ENCODE data around the gene SYT7. TPM values are rescaled to one million over a fixed set of nuclear protein-coding genes. Genes with fewer than 3 reads are reported as not detected.

SYT7 gene
- total and polyA plus RNA-seq, 2 of the 4 experiments (the other 2 are of a cell fraction) = under 0.01 to 0.19 TPM

DNA sequence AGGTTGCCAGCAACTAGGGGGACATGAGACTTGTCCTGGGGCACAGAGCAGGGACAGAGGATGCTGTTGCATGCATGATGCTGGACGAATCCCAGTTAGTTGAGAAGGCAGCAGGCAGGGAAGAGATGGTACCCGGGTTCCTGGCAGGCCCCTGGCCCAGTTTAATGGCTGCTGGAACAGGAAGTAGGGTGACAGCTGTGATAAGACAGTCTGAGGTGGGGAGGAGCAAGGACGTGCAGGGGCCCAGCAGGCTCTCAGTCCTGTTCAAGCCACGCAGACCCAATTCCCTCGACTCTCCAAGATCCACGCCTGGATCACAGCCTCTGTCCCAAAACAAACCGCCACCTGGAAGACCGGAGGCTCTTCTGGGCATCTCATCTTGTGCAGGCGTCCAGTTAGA, 40.3 kb downstream of the SYT7 start:
- peak overlapping the region; percentile 15; the same call in 1 of the 2 replicates for H3K23ac ChIP-seq (ENCODE audit: low read depth, low read length)
- H3K4me2 ChIP-seq (ENCODE audit: low read depth, low read length) = no peak overlapping the region
- intact Hi-C loops (cut with micrococcal nuclease) = no loop called here
- H4K20me1 ChIP-seq (ENCODE audit: insufficient read depth, low read length) = no peaks in the 10 kb centered on the region
- no peak overlapping the region for H3K18ac ChIP-seq (ENCODE audit: low read depth, low read length)
- no peak for TF ChIP-seq NFE2L2 (IDR thresholded peaks at IDR 0.05; ENCODE audit: low read depth, low read length)
- TF ChIP-seq MAFK (IDR thresholded peaks at IDR 0.05; ENCODE audit: low read depth, low read length) = no peak
- TF ChIP-seq BHLHE40 (IDR thresholded peaks at IDR 0.05; ENCODE audit: low read depth, low read length) = no peak
- TF ChIP-seq SMC3 (IDR thresholded peaks at IDR 0.05; ENCODE audit: low read depth, low read length) = no peak
- TF ChIP-seq RFX5 (IDR thresholded peaks at IDR 0.05; ENCODE audit: low read depth, low read length) = no peak
- TF ChIP-seq CEBPB (IDR thresholded peaks at IDR 0.05; ENCODE audit: low read depth, low read length) = no peak
- no peak for TF ChIP-seq CHD1 (IDR thresholded peaks at IDR 0.05; ENCODE audit: low read depth, low read length)
- TF ChIP-seq POLR2A (IDR thresholded peaks at IDR 0.05; ENCODE audit: low read depth, low read length) = no peak
- TF ChIP-seq, protein P1, sequence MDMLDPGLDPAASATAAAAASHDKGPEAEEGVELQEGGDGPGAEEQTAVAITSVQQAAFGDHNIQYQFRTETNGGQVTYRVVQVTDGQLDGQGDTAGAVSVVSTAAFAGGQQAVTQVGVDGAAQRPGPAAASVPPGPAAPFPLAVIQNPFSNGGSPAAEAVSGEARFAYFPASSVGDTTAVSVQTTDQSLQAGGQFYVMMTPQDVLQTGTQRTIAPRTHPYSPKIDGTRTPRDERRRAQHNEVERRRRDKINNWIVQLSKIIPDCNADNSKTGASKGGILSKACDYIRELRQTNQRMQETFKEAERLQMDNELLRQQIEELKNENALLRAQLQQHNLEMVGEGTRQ (IDR thresholded peaks at IDR 0.05; ENCODE audit: low read depth, low read length) = no peak
- TF ChIP-seq RCOR1 (IDR thresholded peaks at IDR 0.05; ENCODE audit: insufficient replicate concordance, low read length) = no peak
- TF ChIP-seq, protein P2, sequence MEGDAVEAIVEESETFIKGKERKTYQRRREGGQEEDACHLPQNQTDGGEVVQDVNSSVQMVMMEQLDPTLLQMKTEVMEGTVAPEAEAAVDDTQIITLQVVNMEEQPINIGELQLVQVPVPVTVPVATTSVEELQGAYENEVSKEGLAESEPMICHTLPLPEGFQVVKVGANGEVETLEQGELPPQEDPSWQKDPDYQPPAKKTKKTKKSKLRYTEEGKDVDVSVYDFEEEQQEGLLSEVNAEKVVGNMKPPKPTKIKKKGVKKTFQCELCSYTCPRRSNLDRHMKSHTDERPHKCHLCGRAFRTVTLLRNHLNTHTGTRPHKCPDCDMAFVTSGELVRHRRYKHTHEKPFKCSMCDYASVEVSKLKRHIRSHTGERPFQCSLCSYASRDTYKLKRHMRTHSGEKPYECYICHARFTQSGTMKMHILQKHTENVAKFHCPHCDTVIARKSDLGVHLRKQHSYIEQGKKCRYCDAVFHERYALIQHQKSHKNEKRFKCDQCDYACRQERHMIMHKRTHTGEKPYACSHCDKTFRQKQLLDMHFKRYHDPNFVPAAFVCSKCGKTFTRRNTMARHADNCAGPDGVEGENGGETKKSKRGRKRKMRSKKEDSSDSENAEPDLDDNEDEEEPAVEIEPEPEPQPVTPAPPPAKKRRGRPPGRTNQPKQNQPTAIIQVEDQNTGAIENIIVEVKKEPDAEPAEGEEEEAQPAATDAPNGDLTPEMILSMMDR (conservative IDR thresholded peaks at IDR 0.05; ENCODE audit: low read depth, low read length) = no peak
- TF ChIP-seq FOS (IDR thresholded peaks at IDR 0.05; ENCODE audit: low read depth, low read length) = no peak
- TF ChIP-seq RAD21 (IDR thresholded peaks at IDR 0.05; ENCODE audit: low read length) = no peak
- TF ChIP-seq MXI1 (IDR thresholded peaks at IDR 0.05; ENCODE audit: borderline replicate concordance, low read depth, low read length) = no peak
- no peak for TF ChIP-seq MAZ (IDR thresholded peaks at IDR 0.05; ENCODE audit: borderline replicate concordance, low read depth, low read length)
- TF ChIP-seq, protein P3, sequence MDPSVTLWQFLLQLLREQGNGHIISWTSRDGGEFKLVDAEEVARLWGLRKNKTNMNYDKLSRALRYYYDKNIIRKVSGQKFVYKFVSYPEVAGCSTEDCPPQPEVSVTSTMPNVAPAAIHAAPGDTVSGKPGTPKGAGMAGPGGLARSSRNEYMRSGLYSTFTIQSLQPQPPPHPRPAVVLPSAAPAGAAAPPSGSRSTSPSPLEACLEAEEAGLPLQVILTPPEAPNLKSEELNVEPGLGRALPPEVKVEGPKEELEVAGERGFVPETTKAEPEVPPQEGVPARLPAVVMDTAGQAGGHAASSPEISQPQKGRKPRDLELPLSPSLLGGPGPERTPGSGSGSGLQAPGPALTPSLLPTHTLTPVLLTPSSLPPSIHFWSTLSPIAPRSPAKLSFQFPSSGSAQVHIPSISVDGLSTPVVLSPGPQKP (IDR thresholded peaks at IDR 0.05; ENCODE audit: borderline replicate concordance, low read depth, low read length) = no peak
- no TSS peak for BruUV-seq (replicated peaks)
- 100% methylated on average over 1 of the region's 9 CpGs; no CpG with 5 or more reads in 1 of the 2 experiments for WGBS, 2 experiments (ENCODE audit: extremely low coverage in 2 of 2, insufficient read length in 1 of 2)
- no peak overlapping the region for H3K56ac ChIP-seq (ENCODE audit: extremely low read depth, insufficient read depth, low read length)
- H3K36me3 ChIP-seq (ENCODE audit: control insufficient read depth, insufficient read depth, low read length) = no peaks in the 10 kb centered on the region
- H2BK5ac ChIP-seq (ENCODE audit: low read depth, low read length, poor library complexity, severe bottlenecking) = no peak overlapping the region
- H3K4ac ChIP-seq (ENCODE audit: low read depth, low read length) = no peak overlapping the region
- H3K79me1 ChIP-seq (ENCODE audit: low read depth in 1 of 2, low read length in 2 of 2) = no peaks in the 10 kb centered on the region
- H3K9ac ChIP-seq (ENCODE audit: low read depth, low read length) = no peak overlapping the region
- H2BK15ac ChIP-seq (ENCODE audit: low read depth, low read length) = no peak overlapping the region
- dilution Hi-C loops (cut with HindIII; ENCODE audit: low sequenced_read_pairs, unreplicated experiment) = no loop called here
- ATAC-seq (ENCODE audit: low read depth) = no peak
- DNase-seq = no peak
- no peak overlapping the region for H3K14ac ChIP-seq (replicated peaks; ENCODE audit: low read depth, low read length)
- no peaks in the 10 kb centered on the region for H3K9me1 ChIP-seq (ENCODE audit: insufficient read depth, low read length)
- no peak overlapping the region for H4K8ac ChIP-seq (ENCODE audit: low read depth in 2 of 2, low read length in 2 of 2)
- H3K27ac ChIP-seq (ENCODE audit: insufficient read depth, low read length) = no peak overlapping the region
- in situ Hi-C loops (cut with MboI; ENCODE audit: low sequenced_read_pairs) = no loop called here
- H3K4me3 ChIP-seq (ENCODE audit: insufficient read depth, low read depth, low read length) = no peak overlapping the region
- H3K9me3 ChIP-seq (ENCODE audit: control insufficient read depth, insufficient read depth, low read length) = no peaks in the 10 kb centered on the region
- no peak overlapping the region for H2BK120ac ChIP-seq (ENCODE audit: low read depth, low read length)
- H3K27me3 ChIP-seq (ENCODE audit: control insufficient read depth, insufficient read depth, low read length) = peaks cover 28% of the 10 kb centered on the region
- no peak overlapping the region for H2AK5ac ChIP-seq (ENCODE audit: low read depth, low read length)
- POLR2A ChIA-PET (ENCODE audit: unreplicated experiment) = no interaction called here
- no peak overlapping the region for H2BK20ac ChIP-seq (ENCODE audit: low read depth, low read length)
- no peak overlapping the region for H2AK9ac ChIP-seq (replicated peaks; ENCODE audit: low read depth, low read length, poor library complexity)
- no peak overlapping the region for H4K5ac ChIP-seq (ENCODE audit: low read depth, low read length)
- no peak overlapping the region for H4K91ac ChIP-seq (ENCODE audit: insufficient read depth, low read depth, low read length)
- CTCF ChIA-PET = no interaction called here
- peaks cover 12% of the 10 kb centered on the region for H3K4me1 ChIP-seq (ENCODE audit: control insufficient read depth, insufficient read depth, low read length)
- H2AFZ ChIP-seq (replicated peaks; ENCODE audit: low read length, poor library complexity) = no peak overlapping the region

Measured in IMR-90 (cell line).